HG02678 (cell line): ENCODE results near the gene ANXA10.
"Not testable (repeated sequence)": the region's sequence is repeated elsewhere in the genome, so short reads cannot be mapped to it uniquely, and the experiment has no call there.

Experiments
- ATAC-seq: cut with Tn5 transposase; IDR thresholded peaks from one replicate; pipeline ENCODE4 v1.9.1; 2021; ENCODE audit warnings: mild to moderate bottlenecking, moderate library complexity; ENCODE audit not compliant: unreplicated experiment

ANXA10 gene

GRCh38 chr4:168118116-168118655 lies 25.8 kb downstream of the ANXA10 start:
- no peak for ATAC-seq

GRCh38 chr4:168119100-168119499 lies 26.8 kb downstream of the ANXA10 start:
- ATAC-seq = no peak

GRCh38 chr4:168119890-168120289 lies 27.6 kb downstream of the ANXA10 start:
- no peak for ATAC-seq

- ATAC-seq = no peak
These were observed 28.5 kb downstream of the ANXA10 start for GRCh38 chr4:168120811-168121210.

GRCh38 chr4:168124008-168124641 lies 31.8 kb downstream of the ANXA10 start:
- no peak for ATAC-seq

GRCh38 chr4:168126952-168127351 lies 34.6 kb downstream of the ANXA10 start:
- ATAC-seq = no peak

- ATAC-seq = no peak
These were observed 36.3 kb downstream of the ANXA10 start for GRCh38 chr4:168128601-168129000.

GRCh38 chr4:168129046-168129772 lies 36.9 kb downstream of the ANXA10 start:
- no peak for ATAC-seq

GRCh38 chr4:168129802-168130201 lies 37.5 kb downstream of the ANXA10 start:
- ATAC-seq = no peak

GRCh38 chr4:168131196-168131595 lies 38.9 kb downstream of the ANXA10 start:
- no peak for ATAC-seq

GRCh38 chr4:168134651-168135050 lies 42.3 kb downstream of the ANXA10 start:
- no peak for ATAC-seq

- ATAC-seq = not testable (repeated sequence)
These were observed 43.5 kb downstream of the ANXA10 start for GRCh38 chr4:168135860-168136259.

GRCh38 chr4:168137695-168138094 lies 45.4 kb downstream of the ANXA10 start:
- ATAC-seq = not testable (repeated sequence)

GRCh38 chr4:168138143-168138542 lies 45.8 kb downstream of the ANXA10 start:
- ATAC-seq = no peak

- no peak for ATAC-seq
These were observed 47.0 kb downstream of the ANXA10 start for GRCh38 chr4:168139336-168139735.

- ATAC-seq = no peak
These were observed 49.4 kb downstream of the ANXA10 start for GRCh38 chr4:168141733-168142132.

- ATAC-seq = no peak
These were observed 51.3 kb downstream of the ANXA10 start for GRCh38 chr4:168143601-168144000.

- no peak for ATAC-seq
These were observed 58.2 kb downstream of the ANXA10 start for GRCh38 chr4:168150420-168151050.

- no peak for ATAC-seq
These were observed 59.0 kb downstream of the ANXA10 start for GRCh38 chr4:168151327-168151726.

- ATAC-seq = no peak
These were observed 60.6 kb downstream of the ANXA10 start for GRCh38 chr4:168152837-168153500.
